ENCODE data around the gene CMTM5.

DNA sequence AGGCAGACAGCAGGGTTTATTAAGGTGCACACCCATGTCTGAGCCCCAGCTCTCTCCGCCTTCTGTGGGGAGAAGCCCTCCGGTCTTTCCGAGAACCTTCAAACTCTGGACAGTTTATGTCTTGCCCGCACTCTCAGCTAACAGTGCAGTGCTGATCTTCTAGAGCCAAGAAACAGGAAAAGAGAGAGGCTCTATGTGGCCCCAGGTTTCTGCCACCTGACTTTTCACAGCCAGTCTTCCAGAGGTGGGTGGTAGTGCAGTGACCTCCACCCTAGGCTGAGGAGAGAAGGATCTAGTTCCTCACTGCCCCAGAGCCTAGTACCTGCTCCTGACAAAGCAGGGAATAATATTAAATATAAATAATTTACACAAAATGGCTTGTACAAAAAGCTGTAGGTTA is 20.2 kb upstream of the CMTM5 start:
- TF ChIP-seq, protein P1, sequence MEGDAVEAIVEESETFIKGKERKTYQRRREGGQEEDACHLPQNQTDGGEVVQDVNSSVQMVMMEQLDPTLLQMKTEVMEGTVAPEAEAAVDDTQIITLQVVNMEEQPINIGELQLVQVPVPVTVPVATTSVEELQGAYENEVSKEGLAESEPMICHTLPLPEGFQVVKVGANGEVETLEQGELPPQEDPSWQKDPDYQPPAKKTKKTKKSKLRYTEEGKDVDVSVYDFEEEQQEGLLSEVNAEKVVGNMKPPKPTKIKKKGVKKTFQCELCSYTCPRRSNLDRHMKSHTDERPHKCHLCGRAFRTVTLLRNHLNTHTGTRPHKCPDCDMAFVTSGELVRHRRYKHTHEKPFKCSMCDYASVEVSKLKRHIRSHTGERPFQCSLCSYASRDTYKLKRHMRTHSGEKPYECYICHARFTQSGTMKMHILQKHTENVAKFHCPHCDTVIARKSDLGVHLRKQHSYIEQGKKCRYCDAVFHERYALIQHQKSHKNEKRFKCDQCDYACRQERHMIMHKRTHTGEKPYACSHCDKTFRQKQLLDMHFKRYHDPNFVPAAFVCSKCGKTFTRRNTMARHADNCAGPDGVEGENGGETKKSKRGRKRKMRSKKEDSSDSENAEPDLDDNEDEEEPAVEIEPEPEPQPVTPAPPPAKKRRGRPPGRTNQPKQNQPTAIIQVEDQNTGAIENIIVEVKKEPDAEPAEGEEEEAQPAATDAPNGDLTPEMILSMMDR (conservative IDR thresholded peaks at IDR 0.05; ENCODE audit: low read length), result no peak
- TF ChIP-seq EZH2phosphoT487 (IDR thresholded peaks at IDR 0.05; ENCODE audit: borderline replicate concordance, low read depth, low read length), result no peak

Data from OCI-LY7 (cell line).